ENCODE results near the gene INTS1.
"Not testable (repeated sequence)": the region's sequence is repeated elsewhere in the genome, so short reads cannot be mapped to it uniquely, and the experiment has no call there.

The INTS1 gene

DNA sequence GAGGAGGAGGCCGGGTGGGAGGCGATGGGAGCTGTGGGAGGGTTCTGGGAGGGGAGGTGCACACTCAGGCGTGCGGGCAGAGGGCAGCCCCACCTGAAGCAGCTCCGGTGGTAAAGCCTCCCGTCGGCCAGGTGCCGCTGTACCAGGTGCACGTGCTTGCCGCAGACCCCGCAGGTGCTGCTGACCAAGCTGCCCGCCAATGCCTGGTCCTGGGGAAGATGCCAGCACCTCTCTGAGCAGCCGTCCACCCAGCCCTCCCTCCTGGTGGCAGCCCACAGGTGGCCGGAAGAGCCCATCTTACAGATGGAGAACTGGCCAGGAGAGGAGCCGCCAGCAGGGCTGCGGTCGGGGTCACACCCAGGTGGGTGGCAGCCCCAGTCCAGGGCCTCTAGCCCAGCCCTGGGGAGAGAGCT, 57.6 kb downstream of the INTS1 start:
- no peak for FAIRE-seq
- DNase-seq (ENCODE audit: insufficient read length, low spot score): no peak
- TF ChIP-seq POLR2A (IDR thresholded peaks at IDR 0.05; ENCODE audit: low read depth, low read length): no peak

DNA sequence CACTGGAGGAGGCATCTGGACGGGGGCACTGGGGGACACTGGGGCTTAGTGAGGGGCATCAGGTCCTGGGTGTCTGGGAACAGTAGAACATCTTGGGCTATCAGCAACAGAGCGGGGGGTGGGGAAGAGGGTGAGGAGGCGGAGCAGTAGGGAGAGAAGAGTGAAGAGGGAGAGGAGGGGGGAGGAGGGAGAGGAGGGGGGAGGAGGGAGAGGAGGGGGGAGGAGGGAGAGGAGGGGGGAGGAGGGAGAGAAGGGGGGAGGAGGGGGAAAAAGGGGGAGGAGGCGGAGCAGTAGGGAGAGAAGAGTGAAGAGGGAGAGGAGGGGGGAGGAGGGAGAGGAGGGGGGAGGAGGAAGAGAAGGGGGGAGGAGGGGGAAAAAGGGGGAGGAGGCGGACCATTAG, 58.2 kb downstream of the INTS1 start:
- FAIRE-seq; DNase-seq (ENCODE audit: insufficient read length, low spot score): not testable (repeated sequence)

GRCh38 chr7:1445341-1445740, 58.8 kb downstream of the INTS1 start:
- FAIRE-seq (no peak), DNase-seq (ENCODE audit: insufficient read length, low spot score) (no peak)
- no peak for TF ChIP-seq POLR2A (IDR thresholded peaks at IDR 0.05; ENCODE audit: low read depth, low read length)

GRCh38 chr7:1444925-1445322, 59.3 kb downstream of the INTS1 start:
- FAIRE-seq: no peak
- DNase-seq (ENCODE audit: insufficient read length, low spot score): no peak
- TF ChIP-seq POLR2A (IDR thresholded peaks at IDR 0.05; ENCODE audit: low read depth, low read length): no peak

- FAIRE-seq: no peak
- TF ChIP-seq POLR2A (IDR thresholded peaks at IDR 0.05; ENCODE audit: low read depth, low read length): no peak
- no peak for DNase-seq (ENCODE audit: insufficient read length, low spot score)
These were observed 59.8 kb downstream of the INTS1 start for GRCh38 chr7:1444214-1444924.

GRCh38 chr7:1443587-1444200, 60.5 kb downstream of the INTS1 start:
- FAIRE-seq; DNase-seq (ENCODE audit: insufficient read length, low spot score): not testable (repeated sequence)

GRCh38 chr7:1442355-1443124, 61.6 kb downstream of the INTS1 start:
- FAIRE-seq (no peak), DNase-seq (ENCODE audit: insufficient read length, low spot score) (no peak)
- no peak for TF ChIP-seq POLR2A (IDR thresholded peaks at IDR 0.05; ENCODE audit: low read depth, low read length)

- DNase-seq (ENCODE audit: insufficient read length, low spot score) (no peak), FAIRE-seq (no peak)
- no peak for TF ChIP-seq POLR2A (IDR thresholded peaks at IDR 0.05; ENCODE audit: low read depth, low read length)
These were observed 62.4 kb downstream of the INTS1 start for GRCh38 chr7:1441615-1442354.

- DNase-seq (ENCODE audit: insufficient read length, low spot score) (no peak), FAIRE-seq (no peak)
- TF ChIP-seq POLR2A (IDR thresholded peaks at IDR 0.05; ENCODE audit: low read depth, low read length): no peak
These were observed 63.6 kb downstream of the INTS1 start for GRCh38 chr7:1440620-1441019.

- no peak for FAIRE-seq
- no peak for DNase-seq (ENCODE audit: insufficient read length, low spot score)
- no peak for TF ChIP-seq POLR2A (IDR thresholded peaks at IDR 0.05; ENCODE audit: low read depth, low read length)
These were observed 64.5 kb downstream of the INTS1 start for GRCh38 chr7:1439373-1440363.

- FAIRE-seq: no peak
- no peak for TF ChIP-seq POLR2A (IDR thresholded peaks at IDR 0.05; ENCODE audit: low read depth, low read length)
- DNase-seq (ENCODE audit: insufficient read length, low spot score): no peak
These were observed 65.4 kb downstream of the INTS1 start for GRCh38 chr7:1438821-1439220.

GRCh38 chr7:1438208-1438607, 66.0 kb downstream of the INTS1 start:
- DNase-seq (ENCODE audit: insufficient read length, low spot score): no peak
- no peak for TF ChIP-seq POLR2A (IDR thresholded peaks at IDR 0.05; ENCODE audit: low read depth, low read length)
- no peak for FAIRE-seq

Data from H54 (cell line).